ENCODE results near the gene GBF1.

DNA sequence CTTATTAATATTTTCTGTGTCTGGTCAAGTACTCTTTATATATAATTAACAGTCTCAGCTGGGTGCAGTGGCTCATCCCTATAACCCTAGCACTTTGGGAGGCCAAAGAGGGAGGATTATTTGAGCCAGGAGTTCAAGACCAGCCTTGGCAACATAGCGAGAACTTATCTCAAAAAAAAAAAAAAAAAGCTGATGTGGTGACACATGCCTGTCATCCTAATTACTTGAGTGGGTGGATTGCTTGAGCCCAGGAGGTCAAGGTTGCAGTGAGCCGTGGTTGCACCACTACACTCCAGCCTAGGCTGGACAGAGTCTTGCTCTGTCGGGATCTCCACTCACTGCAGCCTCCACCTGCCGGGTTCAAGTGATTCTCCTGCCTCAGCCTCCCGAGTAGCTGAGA is 26.0 kb upstream of the GBF1 start:
- TF ChIP-seq, protein P1, sequence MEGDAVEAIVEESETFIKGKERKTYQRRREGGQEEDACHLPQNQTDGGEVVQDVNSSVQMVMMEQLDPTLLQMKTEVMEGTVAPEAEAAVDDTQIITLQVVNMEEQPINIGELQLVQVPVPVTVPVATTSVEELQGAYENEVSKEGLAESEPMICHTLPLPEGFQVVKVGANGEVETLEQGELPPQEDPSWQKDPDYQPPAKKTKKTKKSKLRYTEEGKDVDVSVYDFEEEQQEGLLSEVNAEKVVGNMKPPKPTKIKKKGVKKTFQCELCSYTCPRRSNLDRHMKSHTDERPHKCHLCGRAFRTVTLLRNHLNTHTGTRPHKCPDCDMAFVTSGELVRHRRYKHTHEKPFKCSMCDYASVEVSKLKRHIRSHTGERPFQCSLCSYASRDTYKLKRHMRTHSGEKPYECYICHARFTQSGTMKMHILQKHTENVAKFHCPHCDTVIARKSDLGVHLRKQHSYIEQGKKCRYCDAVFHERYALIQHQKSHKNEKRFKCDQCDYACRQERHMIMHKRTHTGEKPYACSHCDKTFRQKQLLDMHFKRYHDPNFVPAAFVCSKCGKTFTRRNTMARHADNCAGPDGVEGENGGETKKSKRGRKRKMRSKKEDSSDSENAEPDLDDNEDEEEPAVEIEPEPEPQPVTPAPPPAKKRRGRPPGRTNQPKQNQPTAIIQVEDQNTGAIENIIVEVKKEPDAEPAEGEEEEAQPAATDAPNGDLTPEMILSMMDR (conservative IDR thresholded peaks at IDR 0.05): no peak
- TF ChIP-seq EZH2 (IDR thresholded peaks at IDR 0.05; ENCODE audit: low read depth): no peak
